Skeletal muscle cell (primary cell): ENCODE measurements around the gene DCAF5.
"Not testable (repeated sequence)": the region's sequence is repeated elsewhere in the genome, so short reads cannot be mapped to it uniquely, and the experiment has no call there.

Experiments used
- DNase-seq: peaks from one replicate; pipeline ENCODE4 v3.0.0-alpha.2; 2010; ENCODE audit warnings: low read depth
- H3K4me3 ChIP-seq: 2 replicates; pipeline ENCODE4 v1.5.1; 2011; ENCODE audit warnings: low read depth, mild to moderate bottlenecking, control low read depth, low read length, moderate library complexity

Gene DCAF5

DNA sequence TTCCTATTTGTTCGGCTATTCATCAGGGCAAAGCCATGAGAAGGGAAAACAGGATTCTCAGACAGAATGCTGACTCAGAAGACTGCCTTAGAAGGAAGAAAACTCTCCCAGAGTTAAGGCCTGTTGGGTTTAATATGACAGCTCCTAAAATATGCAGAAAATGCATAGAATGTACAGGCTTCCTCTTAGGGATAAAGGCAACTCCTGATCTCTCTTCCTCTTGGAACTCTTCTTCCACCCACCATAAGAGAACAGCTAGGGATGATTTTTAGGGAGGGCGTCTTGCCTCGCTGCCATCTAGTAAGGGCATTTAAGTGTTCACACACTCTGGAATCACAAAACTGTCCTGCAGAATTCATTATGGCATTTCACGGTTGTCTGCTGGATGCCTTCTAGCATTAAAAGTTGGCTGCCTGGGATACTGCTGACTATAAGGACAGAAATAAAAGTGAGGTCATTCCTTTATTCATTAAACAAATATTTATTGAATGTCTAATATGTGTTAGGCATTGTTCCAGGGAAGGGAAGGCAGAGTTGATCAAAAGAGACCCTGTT, 73.7 kb downstream of the DCAF5 start:
- no peak for DNase-seq
- no peak overlapping the region for H3K4me3 ChIP-seq

DNA sequence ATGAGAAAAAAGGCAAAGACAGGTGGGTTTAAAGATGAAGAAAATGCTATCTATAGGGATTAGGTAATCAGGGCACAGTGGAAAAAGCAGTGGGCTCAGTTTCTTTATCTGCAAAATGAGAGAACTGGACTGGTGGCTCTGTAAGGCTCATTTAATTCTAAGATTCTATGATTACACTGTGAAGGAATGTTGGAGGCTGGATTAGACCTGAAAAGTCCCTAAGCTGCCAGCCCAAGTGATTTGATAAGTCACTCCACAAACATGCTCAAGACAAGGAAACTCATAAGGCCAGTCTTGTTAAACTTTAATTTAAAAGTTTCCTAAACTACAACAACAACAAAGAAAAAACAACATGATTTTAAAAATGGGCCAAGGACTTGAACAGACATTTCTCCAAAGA, 75.1 kb downstream of the DCAF5 start:
- H3K4me3 ChIP-seq = no peak overlapping the region
- no peak for DNase-seq

DNA sequence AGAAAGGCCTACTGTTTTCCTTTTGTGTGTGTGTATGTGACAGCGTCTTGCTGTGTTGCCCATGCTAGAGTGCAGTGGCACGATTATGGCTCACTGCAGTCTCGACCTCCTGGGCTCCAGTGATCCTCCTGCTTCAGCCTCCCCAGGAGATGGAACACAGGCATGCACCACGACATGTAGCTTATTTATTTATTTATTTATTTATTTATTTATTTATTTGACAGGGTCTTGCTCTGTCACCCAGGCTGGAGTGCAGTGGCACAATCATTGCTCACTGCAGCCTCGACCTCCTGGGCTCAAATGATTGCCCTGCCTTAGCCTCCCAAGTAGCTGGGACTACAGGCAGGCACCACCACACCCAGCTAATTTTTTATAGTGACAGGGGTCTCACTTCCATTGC, 75.7 kb downstream of the DCAF5 start:
- not testable (repeated sequence) for DNase-seq

DNA sequence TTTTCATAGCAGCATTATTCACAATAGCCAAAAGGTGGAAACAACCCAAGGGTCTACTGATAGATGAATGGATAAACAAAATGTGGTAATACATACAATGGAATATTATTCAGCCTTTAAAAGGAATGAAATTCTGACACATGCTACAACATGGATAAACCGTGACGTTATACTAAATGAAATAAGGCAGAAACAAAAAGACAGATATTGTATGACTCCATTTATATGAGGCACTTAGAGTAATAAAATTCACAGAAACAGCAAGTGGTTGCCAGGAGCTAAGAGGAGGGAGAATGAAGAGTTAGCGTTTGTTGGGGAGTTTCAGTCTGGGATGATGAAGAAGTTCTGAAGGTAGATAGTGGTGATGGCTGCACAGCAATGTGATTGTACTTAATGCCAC, 76.6 kb downstream of the DCAF5 start:
- no peak overlapping the region for H3K4me3 ChIP-seq
- no peak for DNase-seq

More for the DNA sequence above, 75.7 kb downstream of the DCAF5 start:
- H3K4me3 ChIP-seq = not testable (repeated sequence)

DNA sequence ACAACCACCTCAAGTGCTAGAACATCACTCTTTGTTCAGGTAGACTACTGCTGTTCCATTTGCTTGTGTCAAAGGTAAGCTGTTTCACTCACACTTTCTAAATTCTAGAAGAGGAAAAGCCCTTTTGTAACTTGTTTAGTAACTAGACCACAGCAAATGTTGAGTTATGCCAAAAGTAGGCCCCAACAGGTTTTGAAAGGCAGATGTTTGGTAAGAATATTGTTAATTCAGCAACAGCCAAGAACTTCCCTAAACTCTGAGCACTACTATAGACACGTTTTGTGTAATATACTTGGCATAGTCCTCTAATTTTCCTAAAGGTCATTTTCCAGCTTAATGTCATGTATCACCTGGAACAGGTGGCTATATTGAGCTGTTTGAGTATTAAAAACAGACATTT, 79.0 kb downstream of the DCAF5 start:
- no peak for DNase-seq
- no peak overlapping the region for H3K4me3 ChIP-seq

DNA sequence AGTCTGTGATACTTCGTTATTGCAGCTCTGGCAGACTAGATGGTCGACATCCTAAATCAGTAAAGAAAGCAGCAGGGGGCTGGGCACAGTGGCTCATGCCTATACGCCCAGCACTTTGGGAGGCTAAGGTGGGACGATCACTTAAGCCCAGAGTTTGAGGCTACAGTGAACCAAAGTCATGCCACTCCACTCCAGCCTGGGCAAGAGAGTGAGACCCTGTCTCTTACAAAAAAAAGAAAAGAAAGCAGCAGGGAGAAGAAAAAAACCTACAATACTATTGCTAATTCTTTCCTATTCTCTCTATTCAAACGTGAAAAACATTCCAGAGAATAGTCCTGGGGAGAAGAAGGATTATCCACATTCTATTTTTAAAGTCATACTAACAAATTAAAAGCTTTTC, 79.5 kb downstream of the DCAF5 start:
- DNase-seq = no peak
- H3K4me3 ChIP-seq = no peak overlapping the region

DNA sequence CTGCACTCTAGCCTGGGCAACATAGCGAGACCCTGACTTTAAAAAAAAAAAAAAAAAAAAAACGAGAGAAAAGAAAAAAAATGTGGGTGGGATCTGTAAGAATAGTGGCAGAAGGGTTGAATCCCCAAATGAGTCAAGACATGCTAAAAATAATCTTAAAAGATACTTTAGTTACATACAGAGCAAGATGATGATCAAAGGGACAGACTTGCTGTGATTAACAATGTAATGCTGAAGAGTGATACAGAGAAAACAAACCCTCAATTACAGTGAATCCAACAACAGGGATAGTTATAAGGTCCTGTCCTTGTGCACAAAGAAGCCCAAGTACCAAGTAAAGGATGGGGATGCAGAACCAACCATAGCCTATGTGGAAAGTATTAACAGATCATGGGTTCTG, 80.3 kb downstream of the DCAF5 start:
- DNase-seq = no peak
- H3K4me3 ChIP-seq = no peak overlapping the region

DNA sequence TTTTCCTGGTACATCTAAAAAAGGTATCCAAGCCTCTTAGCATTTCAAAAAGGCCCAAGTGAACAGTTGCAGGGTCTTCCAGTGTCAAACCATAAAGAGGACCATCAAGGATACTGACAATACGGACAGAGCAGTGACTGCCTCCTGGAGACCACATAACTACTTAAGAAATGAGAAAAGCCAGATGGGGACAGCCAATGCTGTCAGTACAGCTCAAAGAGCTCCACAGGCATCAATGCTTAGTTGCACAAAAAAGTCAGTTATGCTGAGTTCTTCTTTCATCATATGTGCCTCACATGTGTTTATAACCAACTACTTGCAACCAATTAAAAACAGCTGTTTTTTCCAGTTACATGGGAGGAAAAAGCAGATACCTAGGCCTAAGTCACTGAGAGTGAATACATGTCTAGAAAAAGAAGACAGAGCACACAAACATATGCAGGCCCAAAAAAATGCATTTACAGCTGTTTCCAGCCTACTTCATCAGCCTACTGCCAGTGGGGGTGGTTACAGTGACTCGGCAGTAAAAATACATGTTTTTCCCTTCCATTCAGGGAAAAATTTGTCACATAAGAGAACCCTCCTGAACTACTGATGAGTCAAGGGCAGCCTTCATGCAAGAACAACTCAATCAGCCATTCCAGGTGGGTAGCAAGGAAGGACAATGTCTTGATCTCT, 84.0 kb downstream of the DCAF5 start:
- DNase-seq = no peak

DNA sequence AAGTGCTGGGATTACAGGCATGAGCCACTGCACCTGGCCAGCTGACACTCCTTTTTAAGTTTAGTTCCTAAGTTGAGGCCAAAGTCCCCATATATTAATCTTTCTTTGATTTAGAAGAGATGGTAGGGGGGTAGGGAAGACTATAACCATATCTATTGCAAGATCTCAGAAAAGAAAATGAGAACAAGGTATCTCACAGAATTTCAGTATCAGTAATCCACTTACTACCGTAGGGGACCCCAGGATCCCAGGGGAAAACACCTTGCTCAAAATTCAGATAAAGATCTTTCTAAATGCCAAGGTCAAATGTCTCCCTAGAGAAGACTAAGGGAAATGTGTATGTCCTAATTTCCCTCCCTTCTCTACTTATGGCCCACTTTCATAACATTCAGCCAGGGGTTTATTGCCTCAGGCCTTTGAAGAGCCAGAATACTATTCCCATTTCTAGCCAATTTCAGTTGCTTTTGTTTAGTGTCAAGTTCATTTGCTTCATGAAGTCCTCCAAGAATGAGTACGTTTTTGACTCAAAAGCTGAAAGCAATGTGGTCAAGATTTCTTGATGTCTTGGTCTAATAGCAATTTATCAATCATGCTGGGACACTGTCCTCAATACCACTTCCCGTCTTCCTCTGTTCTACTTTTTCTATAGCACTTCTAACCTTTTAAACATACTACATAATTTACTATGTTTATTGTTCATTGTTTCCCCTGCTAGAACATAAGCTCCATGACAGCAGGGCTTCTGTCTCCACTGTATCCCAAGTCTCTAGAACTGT, 86.3 kb downstream of the DCAF5 start:
- no peak for DNase-seq
- H3K4me3 ChIP-seq = no peak overlapping the region

More for the DNA sequence above, 84.0 kb downstream of the DCAF5 start:
- no peak overlapping the region for H3K4me3 ChIP-seq

DNA sequence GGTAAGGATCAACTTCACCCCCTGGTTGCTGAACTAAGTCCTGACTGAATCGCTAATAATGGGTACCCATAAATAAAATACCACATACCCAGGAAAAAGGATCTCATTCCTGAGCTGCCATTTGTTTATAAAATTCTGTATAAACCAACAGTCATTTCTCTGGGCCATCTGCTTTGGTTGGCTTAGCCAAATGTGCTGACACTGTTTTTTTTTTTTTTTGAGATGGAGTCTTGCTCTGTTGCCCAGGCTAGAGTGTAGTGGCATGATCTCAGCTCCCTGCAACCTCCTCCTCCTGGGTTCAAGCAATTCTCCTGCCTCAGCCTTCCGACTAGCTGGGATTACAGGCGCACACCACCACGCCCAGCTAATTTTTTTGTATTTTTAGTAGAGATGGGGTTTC, 87.0 kb downstream of the DCAF5 start:
- not testable (repeated sequence) for H3K4me3 ChIP-seq, DNase-seq

DNA sequence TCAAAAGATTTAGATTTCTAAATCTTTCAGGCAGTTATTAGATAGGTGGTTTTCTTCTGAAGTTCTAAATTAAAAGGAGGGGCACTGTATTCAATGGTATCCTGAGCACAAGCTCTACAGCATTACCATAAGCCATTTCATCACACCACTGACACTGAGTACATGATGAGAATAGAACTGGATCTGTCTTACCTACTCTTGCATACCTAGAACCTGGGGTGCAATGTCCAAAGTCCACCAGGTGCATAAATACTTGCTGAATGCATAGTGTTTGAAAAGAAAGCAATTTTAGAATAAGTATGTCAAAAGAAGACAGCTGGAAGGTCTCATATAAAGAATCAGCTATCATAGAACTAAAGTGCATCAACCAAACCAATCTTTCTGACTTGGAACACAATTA, 88.3 kb downstream of the DCAF5 start:
- H3K4me3 ChIP-seq = no peak overlapping the region

DNA sequence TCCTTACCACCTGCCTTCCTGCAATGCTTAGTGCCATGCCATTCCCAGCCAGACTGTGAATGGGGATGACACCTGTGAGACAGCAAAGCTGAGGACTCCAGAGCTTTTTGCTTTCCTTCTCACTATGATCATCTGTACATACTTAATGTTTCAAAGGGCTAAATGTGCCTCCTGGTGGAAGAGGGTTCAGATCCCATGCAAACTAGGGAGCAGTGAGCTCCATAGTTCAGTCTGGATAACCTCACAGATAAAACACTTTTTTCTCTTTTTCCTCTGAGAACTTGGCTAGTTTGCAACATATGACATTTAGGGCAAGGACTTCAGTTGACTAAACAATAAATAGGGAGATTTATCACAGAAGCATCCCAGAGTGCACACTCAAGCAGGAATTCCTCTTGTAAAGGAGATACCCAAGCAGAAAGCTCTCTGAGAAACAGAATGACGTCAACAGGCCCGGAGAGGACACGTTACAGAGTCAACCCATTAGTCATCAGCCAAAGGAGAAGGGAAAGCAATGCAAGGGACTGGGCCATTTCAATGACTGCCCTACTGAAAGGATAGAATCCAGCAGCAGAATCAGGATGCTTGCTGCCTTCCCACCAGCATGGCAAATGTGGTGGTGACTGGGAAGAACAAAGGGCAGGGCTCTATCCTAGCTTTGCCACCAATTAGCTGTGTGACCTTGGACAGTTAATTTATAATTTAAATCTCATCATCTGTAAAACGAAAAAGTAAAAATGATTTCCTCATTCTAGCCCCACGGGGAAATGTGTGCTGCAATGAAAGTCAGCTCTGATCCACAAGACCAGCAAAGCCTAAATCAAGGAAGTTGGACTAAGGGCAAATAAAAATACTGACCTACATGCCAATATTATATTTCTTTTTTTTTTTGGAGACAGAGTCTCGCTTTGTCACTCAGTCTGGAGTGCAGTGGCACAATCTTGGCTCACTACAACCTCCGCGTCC, 93.0 kb downstream of the DCAF5 start:
- no peak overlapping the region for H3K4me3 ChIP-seq
- peak; percentile 96 for DNase-seq

More for the DNA sequence above, 88.3 kb downstream of the DCAF5 start:
- DNase-seq = no peak

DNA sequence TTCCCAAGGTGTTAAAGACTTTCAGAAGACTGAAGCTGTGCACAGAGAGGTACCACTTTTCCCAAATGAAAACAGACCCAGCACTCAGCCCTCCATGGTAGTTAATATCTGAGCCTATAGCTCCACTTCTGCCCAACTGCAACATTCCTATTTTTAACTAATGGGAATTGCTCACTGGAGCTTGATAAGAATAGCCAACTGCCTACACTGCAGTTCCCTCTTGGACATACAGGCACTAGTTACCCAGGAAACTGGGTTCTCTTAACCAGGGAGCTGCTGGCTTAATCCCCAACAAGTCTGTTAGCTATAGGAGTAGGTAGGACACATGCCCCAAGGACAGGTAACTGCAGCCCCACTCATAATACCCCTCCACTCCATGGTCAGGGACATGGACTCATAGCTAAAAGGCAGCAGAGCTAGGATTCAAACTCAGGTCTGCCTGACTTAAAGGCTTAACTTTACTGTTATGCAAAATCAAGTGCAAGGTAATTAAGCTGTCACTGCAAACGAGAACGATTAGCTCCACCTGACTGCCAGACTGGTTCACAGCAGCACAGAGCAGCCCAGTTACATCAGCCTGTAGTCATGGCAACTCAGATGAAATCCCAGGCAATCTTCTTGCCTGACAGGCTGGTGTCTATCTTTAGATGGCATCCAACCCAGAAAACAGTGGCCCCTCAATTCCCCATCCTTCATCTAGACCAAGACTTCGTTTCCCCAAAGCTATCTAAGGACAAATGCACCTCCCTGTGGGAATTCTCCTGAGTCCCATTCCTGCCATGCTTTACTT, 96.7 kb downstream of the DCAF5 start:
- DNase-seq = no peak
- no peak overlapping the region for H3K4me3 ChIP-seq

DNA sequence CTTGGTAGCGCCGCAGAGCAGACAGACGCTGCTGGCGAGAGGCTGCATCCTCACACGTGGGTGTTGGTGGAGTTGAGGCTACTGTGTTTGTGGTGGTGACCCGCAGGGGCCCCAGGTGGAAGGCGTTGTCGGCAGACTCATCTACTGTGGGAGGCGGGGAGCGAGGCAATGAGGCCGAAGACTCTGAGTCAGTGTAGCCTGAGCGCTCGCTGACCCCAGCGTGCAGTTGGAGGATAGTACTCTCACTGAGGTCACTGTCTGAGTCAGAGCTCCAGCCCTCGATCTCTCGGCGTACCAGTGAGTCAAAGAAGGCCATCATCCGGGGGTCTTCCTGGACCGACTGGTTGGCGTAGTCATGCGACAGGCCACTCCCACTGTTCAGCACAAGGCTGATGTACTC, 97.8 kb downstream of the DCAF5 start:
- no peak overlapping the region for H3K4me3 ChIP-seq
- DNase-seq = peak; percentile 95

DNA sequence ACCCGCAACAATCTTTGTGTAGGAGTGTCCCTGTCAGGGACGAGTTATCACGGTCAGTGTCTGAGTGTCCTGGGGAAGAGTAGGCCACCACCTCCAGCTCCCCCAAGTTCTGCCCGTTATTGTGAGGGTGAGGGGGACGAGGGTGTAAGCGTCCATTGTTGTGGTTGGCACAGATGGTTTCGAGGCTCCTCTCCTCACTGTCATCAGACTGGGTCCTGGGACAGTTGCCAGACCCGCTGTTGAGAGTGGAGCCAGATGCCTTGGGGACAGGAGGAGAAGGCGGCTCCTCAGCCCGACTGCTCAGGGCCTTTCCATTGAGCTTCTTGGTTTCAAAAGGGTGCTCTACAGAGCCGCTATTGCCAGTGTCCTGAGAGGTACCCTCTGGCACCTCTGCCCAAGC, 98.9 kb downstream of the DCAF5 start:
- DNase-seq = no peak
- no peak overlapping the region for H3K4me3 ChIP-seq

DNA sequence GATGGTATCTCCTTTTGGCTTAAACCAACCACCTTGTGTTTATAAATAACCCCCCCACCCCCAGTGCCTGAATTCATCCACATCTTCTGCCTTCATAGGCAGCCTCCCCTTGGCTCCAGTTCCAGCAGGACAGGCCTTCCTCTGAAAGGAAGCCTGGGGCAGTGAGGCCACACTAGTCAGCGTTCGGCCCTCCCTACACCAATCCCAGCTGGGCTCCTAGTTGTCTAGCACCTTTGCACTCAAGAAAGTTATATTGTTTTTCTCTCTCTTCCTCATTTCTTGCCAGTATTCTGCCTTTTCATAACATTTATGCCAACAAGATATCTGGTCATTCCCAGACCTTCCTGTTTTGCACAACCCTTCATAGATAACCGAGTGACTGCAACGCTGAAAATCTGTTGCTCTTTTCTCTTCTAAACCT, 100.7 kb downstream of the DCAF5 start:
- DNase-seq = no peak
- no peak overlapping the region for H3K4me3 ChIP-seq

DNA sequence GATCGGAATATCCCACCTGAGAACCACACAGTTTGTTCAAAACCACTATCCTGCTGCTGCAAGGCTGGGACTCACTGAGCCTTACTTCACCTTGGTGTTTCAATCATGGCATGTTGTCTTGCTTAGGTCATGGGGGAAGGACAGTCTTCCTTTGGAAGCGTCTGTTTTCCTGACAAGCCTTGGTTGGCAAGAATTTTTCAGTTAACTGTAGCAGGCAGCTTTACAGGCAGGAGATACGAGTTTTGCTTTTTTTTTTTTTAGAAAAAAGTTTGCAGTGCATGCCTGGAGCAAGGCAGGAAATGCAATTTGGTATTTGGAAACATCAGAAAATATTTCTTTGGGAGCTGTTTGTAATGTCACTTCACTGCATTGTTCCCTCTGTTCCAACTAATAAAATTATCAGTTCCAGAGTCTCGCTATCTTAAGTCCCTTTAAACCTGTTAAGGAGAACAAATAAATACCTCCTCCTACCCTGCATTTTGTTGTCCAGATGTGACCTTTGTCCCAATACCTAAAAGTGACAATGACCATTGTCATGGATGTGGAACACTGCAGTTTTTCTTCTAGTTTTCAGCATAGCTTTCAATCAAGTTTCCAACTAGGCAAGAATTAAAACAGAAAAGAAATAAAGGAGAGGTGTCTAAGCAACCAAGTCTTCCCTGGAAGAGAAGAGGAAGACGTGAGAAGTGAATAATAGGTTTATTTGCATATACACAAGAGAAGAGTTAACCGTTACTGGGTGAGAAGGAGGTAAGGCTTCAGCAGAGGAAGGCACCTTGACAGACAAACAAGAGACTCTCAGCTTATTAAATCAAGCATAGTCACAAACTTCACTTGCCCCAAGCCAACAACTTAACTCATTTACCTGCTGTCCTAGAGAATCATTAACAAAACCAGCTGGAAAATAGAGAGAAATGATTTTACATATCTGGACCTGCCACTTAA, 102.4 kb downstream of the DCAF5 start:
- H3K4me3 ChIP-seq = no peak overlapping the region
- no peak for DNase-seq

DNA sequence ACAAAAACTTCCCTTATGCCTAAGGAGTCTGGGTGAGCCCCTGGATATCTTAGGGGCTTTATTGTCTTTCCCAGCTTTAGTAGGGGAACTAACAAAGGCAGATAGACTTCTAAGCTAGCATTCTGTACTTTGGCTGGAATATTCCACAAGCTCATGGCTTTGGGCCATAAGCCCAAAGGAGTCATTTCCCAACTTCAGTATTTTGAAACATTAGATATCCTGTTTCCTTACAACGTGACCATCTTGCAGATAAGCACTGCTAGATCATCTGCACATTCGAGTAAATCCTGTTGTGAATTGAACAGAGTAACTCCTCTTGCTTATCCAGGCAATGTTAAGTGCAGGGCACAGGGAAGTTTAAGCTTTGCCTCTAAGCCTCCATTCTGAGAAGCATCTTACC, 103.2 kb downstream of the DCAF5 start:
- no peak overlapping the region for H3K4me3 ChIP-seq
- DNase-seq = peak; percentile 67
